ENCODE measurements around the gene DCBLD2. TPM values are rescaled to one million over a fixed set of nuclear protein-coding genes. Genes with fewer than 3 reads are reported as not detected.

The DCBLD2 gene
- total and polyA plus RNA-seq, 2 experiments from 2014 or later: 16.8 to 27.9 TPM

DNA sequence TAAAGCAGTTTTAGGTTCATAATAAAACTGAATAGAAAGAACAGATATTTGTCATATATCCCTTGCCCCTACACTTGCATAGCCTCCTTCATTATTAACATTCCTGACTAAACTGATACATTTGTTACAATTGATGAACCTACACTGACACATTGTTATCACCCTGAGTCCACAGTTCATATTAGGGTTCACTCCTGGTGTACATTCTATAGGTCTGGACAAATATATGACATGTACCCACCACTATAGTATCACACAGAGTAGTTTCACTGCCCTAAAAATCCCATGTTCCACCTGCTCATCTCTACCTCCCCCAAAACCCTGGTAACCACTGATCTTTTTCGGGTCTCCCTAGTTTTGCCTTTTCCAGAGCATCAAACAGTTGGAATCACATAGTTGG, 13.8 kb downstream of the DCBLD2 start:
- Histone ChIP-seq H2AFZ (no peak overlapping the region), H3K27ac (no peak overlapping the region), H3K4me3 (no peak overlapping the region), H3K27me3 (no peaks in the 10 kb centered on the region), H4K20me1 (ENCODE audit: insufficient read depth, poor library complexity, severe bottlenecking) (no peaks in the 10 kb centered on the region), H3K36me3 (replicated peaks; ENCODE audit: insufficient read depth, low read depth) (no peaks in the 10 kb centered on the region), H3K9me3 (ENCODE audit: low read depth) (no peaks in the 10 kb centered on the region), H3K9me2 (replicated peaks; ENCODE audit: insufficient read depth) (no peaks in the 10 kb centered on the region), H3K79me2 (peaks cover 51% of the 10 kb centered on the region), H3K4me2 (no peak overlapping the region), H3K4me1 (ENCODE audit: insufficient read depth) (no peaks in the 10 kb centered on the region)
- WGBS (ENCODE audit: low lambda C conversion rate, missing lambda C conversion rate): 100% methylated on average over 1 of the region's 1 CpG
- DNase-seq (ENCODE audit: low spot score): no peak
- TF ChIP-seq, protein P1, sequence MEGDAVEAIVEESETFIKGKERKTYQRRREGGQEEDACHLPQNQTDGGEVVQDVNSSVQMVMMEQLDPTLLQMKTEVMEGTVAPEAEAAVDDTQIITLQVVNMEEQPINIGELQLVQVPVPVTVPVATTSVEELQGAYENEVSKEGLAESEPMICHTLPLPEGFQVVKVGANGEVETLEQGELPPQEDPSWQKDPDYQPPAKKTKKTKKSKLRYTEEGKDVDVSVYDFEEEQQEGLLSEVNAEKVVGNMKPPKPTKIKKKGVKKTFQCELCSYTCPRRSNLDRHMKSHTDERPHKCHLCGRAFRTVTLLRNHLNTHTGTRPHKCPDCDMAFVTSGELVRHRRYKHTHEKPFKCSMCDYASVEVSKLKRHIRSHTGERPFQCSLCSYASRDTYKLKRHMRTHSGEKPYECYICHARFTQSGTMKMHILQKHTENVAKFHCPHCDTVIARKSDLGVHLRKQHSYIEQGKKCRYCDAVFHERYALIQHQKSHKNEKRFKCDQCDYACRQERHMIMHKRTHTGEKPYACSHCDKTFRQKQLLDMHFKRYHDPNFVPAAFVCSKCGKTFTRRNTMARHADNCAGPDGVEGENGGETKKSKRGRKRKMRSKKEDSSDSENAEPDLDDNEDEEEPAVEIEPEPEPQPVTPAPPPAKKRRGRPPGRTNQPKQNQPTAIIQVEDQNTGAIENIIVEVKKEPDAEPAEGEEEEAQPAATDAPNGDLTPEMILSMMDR (IDR thresholded peaks at IDR 0.05; ENCODE audit: poor library complexity): no peak
- no peak for TF ChIP-seq EZH2 (IDR thresholded peaks at IDR 0.05; ENCODE audit: borderline replicate concordance)
- no peak for TF ChIP-seq EZH2phosphoT487 (IDR thresholded peaks at IDR 0.05; ENCODE audit: low read depth, severe bottlenecking, unreplicated experiment)

DNA sequence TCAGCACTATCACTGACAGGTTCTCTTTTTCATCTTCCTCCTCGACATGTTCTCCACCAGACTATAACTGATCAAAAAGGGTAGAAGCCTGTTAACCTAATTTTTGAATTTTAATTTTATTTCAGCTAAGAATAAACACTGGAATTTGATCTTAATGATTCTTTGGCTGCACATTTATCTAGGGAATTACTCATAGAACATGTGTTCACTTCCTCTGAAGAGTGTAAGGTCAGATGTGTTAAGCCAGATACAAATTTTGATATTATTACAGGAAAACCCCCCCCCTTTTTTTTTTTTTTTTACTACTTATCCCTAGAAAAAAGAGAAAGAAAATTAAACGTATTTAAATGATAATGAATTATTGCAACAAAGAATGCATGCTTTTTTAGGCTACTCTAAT, 15.0 kb downstream of the DCBLD2 start:
- Histone ChIP-seq H3K27me3 (no peaks in the 10 kb centered on the region), H3K79me2 (peaks cover 49% of the 10 kb centered on the region), H3K9me3 (ENCODE audit: low read depth) (no peaks in the 10 kb centered on the region), H3K4me3 (no peak overlapping the region), H3K4me1 (ENCODE audit: insufficient read depth) (no peaks in the 10 kb centered on the region), H3K9me2 (replicated peaks; ENCODE audit: insufficient read depth) (no peaks in the 10 kb centered on the region), H3K4me2 (no peak overlapping the region), H4K20me1 (ENCODE audit: insufficient read depth, poor library complexity, severe bottlenecking) (no peaks in the 10 kb centered on the region), H3K27ac (no peak overlapping the region), H2AFZ (no peak overlapping the region), H3K36me3 (replicated peaks; ENCODE audit: insufficient read depth, low read depth) (no peaks in the 10 kb centered on the region)
- TF ChIP-seq, protein P1 (IDR thresholded peaks at IDR 0.05; ENCODE audit: poor library complexity): no peak
- TF ChIP-seq EZH2phosphoT487 (IDR thresholded peaks at IDR 0.05; ENCODE audit: low read depth, severe bottlenecking, unreplicated experiment) (no peak), EZH2 (IDR thresholded peaks at IDR 0.05; ENCODE audit: borderline replicate concordance) (no peak)
- WGBS (ENCODE audit: low lambda C conversion rate, missing lambda C conversion rate): 85% methylated on average over 2 of the region's 2 CpGs
- DNase-seq (ENCODE audit: low spot score): no peak

DNA sequence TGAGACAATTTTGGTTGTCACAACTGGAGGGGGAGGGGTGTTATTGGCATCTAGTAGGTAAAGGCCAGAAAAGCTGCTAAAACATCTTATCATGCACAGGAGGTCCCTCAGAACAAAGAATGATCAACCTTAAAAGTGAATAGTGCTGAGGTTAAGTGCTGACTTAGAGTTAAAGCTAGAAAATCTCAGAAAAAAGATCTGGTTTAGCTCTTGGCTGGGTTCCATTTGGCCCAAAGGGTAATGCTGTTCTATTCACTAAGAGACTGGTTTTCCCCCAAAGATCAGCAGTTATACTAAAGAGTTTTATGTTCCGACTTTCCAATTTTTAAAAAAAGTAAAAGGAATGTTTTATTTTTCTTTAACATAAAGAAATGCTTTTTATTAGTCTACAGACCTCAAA, 15.6 kb downstream of the DCBLD2 start:
- no peaks in the 10 kb centered on the region for H3K9me3 ChIP-seq (ENCODE audit: low read depth)
- H3K27ac ChIP-seq: no peak overlapping the region
- H3K27me3 ChIP-seq: no peaks in the 10 kb centered on the region
- H3K4me1 ChIP-seq (ENCODE audit: insufficient read depth): no peaks in the 10 kb centered on the region
- H3K36me3 ChIP-seq (replicated peaks; ENCODE audit: insufficient read depth, low read depth): no peaks in the 10 kb centered on the region
- peaks cover 48% of the 10 kb centered on the region for H3K79me2 ChIP-seq
- no peak overlapping the region for H3K4me3 ChIP-seq
- TF ChIP-seq, protein P1 (IDR thresholded peaks at IDR 0.05; ENCODE audit: poor library complexity): no peak
- TF ChIP-seq EZH2 (IDR thresholded peaks at IDR 0.05; ENCODE audit: borderline replicate concordance) (no peak), EZH2phosphoT487 (IDR thresholded peaks at IDR 0.05; ENCODE audit: low read depth, severe bottlenecking, unreplicated experiment) (no peak)
- no peak overlapping the region for H2AFZ ChIP-seq
- H3K4me2 ChIP-seq: no peak overlapping the region
- 30% methylated on average over 1 of the region's 1 CpG for WGBS (ENCODE audit: low lambda C conversion rate, missing lambda C conversion rate)
- H3K9me2 ChIP-seq (replicated peaks; ENCODE audit: insufficient read depth): no peaks in the 10 kb centered on the region
- no peaks in the 10 kb centered on the region for H4K20me1 ChIP-seq (ENCODE audit: insufficient read depth, poor library complexity, severe bottlenecking)
- DNase-seq (ENCODE audit: low spot score): no peak

Measured in hepatocyte (in vitro differentiated cells).